HG02943 (cell line): Measurements from ENCODE around the gene ZNHIT1.
"Not testable (repeated sequence)": the region's sequence is repeated elsewhere in the genome, so short reads cannot be mapped to it uniquely, and the experiment has no call there.

Source experiments
- ATAC-seq: cut with Tn5 transposase; IDR thresholded peaks from one replicate; pipeline ENCODE4 v1.9.1; 2021; ENCODE audit warnings: mild to moderate bottlenecking, low read depth, moderate library complexity; ENCODE audit not compliant: unreplicated experiment

ZNHIT1 gene

DNA sequence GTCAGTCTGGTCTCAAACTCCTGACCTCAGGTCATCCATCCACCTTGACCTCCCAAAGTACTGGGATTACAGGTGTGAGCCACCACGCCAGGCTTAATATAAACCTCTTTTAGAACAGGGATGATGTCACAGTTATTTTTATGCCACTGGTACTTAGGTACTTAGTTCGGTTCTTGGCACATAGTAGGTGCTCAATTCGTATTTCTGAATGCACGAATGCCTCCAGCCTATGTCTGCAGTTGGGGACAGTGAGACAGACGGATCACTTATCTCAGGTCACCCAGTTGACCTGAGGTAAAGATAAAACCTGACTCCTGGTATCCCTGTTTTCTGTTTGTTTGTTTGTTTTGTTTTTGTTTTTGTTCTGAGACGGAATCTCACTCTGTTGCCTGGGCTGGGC is 31.8 kb upstream of the ZNHIT1 start:
- no peak for ATAC-seq

DNA sequence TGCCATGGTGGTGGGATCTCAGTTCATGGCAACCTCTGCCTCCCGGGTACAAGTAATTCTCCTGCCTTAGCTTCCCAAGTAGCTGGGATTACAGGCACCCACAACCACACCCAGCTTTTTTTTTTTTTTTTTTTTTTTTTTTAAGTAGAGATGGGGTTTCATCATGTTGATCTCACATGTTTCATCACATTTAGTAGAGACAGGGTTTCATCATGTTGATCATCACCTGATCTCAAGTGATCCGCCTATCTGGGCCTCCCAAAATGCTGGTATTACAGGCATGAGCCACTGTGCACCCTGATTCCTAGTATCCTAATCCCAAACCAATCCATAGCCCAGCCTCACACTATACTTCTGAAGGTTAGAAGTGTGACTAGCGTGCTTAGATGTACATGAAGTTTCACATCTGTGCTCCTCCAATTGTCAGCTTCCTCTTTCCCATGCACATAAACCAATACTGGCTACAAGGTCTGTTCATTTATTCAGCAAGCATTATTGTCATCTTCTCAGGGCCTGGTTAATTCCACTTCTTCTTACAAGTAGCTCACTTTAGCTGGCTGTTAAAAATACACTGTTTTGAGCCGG is 31.0 kb upstream of the ZNHIT1 start:
- no peak for ATAC-seq

DNA sequence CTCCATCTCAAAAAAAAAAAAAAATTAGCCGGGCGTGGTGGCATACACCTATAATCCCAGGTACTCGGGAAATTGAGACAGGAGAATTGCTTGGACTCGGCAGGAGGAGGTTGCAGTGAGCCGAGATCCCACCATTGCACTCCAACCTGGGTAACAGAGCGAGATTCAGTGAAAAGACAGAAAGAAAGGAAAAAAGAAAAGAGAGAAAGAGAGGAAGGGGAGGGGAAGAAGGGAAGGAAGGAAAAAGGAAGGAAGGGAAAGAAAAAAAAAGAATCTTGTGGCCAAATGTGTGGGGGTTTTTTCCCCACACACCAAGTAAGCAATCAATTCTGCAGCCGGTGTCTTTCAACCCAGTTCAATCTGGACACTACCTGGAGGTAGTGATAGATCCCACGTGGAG is 28.9 kb upstream of the ZNHIT1 start:
- no peak for ATAC-seq

DNA sequence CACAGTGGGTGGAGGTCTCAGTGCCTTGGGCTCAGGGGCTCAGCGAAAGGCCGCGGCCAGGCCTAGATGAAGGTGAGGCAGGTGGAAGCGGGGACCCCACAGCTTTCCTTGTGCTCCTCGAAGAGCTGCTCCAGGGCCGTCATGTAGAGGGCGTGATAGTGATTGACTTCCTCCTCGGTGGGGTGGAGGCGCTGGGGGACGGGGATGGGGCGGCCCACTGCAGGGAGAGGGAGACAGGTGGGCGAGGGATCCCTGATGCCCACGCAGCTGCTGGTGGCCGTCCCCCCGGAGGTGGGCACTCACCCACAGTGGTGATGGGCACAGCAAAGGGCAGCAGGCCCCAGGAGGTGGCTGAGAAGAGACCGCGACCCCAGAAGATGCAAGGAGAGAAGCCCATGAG is 22.1 kb upstream of the ZNHIT1 start:
- no peak for ATAC-seq

DNA sequence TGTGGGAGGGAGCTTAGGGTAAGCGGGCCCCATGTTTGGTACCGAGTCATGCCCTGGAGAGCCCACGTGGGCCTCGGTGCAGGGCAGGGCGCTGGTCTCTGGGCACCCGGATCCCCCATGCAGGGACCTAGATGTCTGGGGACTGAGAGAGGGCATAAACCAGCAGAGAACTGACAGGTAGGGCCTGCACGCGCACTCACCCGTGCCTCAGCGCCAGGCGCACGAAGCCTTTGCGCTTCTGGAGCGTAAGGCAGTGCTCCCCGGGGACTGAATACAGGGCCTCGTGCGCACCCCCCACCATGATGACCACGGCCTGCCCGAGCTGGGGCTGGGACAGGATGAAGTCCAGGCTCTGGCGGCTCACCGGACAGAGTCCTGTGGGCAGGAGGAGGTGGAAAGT is 20.0 kb upstream of the ZNHIT1 start:
- ATAC-seq = no peak

DNA sequence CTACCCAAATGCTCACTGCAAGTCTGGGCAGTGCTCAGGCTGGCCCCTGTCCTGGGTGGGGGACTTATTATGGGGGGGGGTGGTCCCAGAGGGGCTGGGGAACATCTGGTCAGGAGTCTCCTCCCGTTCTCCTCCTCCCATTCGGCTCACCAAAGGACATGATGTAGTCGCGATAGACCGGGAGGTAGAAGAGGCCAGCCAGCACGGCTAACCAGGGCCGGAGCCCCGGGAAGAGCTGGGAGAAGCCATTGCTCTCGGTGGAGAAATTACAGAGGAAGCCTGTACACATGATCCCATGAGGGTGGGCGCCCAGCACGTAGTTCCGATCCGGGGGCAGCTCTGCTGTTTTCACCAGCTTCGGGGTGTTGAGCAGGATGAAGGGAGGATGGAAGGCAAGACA is 19.5 kb upstream of the ZNHIT1 start:
- no peak for ATAC-seq

DNA sequence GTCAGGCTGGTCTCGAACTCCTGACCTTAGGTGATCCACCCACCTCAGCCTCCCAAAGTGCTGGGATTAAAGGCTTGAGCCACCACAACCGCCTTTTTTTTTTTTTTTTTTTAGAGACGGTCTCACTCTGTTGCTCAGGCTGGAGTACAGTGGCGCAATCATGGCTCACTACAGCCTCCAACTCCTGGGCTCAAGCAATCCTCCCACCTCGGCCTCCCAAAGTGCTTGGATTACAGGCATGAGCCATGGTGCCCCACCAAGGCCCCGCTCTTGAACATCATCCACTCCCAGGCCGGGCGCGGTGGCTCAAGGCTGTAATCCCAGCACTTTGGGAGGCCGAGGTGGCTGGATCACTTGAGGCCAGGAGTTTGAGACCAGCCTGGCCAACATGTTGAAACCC is 18.4 kb upstream of the ZNHIT1 start:
- ATAC-seq = not testable (repeated sequence)

DNA sequence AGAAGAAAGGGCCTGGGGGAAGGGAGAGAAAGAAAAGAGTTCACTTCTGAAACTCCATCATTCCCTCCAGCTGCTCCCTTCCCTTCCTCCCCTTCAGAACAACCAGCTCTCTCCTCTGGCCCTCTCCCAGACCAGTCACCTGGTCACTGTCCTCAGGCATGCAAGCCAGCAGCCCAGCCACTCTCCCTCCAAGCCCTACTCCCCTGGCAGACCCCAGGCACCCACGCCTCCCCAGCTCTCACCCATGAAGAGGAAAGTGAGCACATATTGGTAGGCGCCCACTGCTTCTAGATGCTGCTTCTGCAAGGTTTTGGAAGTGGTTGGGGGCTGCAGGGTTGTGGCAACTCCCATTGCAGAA is 17.5 kb upstream of the ZNHIT1 start:
- no peak for ATAC-seq

DNA sequence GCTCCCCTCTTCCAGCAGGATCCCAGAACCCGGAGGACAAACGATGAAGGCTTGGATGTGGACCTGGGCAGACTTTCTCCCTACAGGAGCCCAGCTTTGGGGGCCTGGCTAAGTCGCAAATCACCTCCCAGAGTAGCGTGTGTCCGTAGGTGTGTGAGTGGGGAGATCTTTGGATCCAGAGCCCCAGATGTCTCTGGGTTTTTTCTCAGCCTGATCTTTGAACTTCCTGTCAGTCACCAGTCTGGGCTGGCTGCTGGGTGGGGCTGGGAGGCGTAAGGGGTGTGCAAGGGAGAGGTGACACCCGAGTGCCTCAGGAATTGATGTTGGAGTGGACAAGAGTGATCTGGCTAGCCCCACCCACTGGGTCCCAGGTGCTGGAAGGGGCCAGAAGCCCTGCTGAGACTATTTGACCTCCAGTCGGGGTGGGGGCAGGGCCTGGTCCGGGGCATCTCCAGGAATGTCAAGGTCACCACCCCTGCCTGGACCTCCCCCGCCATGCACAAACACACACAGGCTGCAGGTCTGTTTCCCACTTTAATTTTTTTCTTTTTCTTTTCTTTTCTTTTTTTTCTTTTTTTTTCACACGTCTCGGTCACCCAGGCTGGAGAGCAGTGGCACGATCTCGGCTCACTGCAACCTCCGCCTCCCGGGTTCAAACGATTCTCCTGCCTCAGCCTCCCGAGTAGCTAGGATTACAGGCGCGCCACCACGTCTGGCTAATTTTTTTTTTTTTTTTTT is 16.9 kb upstream of the ZNHIT1 start, which contains the start of gene MOGAT3:
MOGAT3 (minus strand) TSS at position 175 of the 738 bp plus-strand sequence. CDS start 182 bp downstream, outside the sequence.
- ATAC-seq = no peak

DNA sequence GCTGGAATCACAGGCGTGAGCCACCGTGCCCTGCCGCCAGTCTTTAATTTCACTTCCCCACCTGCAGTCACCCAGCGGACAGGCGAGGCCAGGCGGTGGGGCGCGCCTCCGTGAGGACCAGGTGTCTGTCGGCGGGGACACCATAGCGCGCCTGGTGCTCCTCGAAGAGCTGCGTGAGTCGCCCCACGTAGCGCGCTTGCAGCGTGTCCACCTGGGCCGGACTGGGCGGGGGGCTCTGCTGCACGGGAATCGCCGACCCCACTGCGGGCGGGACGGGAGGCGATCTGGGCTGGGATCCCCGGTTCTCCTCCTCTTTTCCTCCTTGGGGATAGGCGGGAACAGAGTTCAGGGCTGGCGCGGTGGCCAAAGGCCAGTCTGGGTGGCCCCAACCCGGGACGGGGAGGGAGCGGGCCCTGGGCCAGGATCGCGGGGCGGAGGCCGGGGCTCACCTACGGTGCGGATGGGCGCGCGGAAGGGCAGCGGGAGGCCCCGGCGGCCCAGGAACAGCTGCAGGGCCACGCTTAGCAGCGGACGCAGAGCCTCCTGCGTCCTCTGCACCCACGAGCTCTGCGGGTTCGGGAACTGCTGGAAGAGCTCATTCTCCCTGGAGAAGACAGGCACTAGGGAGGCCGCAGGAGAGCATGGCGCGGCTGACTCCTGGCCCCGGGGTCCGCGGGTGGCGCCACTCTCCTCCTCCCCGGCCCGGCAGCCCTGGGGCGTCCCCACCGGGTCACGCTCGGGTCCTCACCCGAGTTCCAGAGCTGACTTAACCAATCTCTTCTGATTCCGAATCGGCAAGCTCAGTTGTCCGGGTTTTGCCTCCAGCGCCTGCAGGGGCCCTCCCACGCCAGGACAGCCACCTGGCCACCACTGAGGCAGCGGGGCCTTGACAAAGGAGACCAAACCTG is 16.0 kb upstream of the ZNHIT1 start:
- no peak for ATAC-seq

DNA sequence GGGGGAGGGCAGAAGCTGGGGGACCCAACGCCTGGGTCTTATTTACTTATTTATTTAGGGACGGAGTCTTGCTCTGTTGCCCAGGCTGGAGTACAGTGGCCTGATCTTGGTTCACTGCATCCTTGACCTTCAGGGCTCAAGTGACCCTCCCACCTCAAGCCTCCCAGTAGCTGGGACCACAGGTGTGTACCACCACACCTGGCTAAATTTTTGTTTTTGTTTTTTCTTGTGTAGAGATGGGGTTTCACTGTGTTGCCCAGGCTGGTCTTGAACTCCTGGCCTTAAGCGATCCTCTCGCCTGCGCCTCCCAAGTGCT is 15.4 kb upstream of the ZNHIT1 start:
- ATAC-seq = no peak

DNA sequence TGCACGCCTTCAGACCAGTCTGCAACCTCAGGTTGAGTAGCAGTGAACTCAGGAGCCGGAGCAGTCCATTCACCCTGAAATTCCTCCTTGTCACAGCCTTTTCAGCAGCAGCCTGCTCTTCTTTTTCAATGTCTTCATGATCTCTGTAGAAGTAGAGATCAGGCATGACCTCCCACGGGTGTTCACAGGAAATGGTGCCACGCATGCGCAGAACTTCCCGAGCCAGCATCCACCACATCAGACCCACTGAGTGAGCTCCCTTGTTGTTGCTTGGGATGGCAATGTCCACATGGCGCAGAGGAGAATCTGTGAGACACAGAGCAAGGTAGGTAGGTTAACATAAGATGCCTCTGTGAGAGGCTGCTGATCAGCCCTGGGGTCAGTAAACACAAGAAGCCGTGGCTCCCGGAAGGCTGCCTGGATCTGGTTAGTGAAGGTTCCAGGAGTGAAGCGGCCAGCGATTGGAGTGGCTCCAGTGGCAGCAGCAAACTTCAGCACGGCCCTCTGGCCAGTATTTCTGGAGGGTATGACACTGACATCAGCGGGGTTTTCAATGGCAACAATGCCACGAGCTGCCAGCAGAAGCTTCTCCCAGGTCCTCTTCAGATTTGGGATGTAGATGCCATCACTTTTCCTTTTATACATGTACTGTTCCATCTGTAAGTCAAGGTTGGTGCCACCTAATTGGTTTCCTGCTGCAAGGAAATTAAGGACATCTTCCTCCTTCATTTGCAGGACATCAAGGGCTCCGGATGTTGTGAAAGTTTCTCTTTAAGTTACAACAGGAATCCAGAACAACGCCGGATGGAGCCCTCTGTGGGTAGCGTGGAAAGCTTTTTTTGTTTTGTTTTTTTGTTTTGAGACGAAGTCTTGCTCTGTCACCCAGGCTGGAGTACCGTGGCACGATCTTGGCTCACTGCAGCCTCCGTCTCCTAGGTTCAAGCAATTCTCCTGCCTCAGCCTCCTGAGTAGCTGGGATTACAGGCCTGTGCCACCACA is 13.9 kb upstream of the ZNHIT1 start:
- not testable (repeated sequence) for ATAC-seq

DNA sequence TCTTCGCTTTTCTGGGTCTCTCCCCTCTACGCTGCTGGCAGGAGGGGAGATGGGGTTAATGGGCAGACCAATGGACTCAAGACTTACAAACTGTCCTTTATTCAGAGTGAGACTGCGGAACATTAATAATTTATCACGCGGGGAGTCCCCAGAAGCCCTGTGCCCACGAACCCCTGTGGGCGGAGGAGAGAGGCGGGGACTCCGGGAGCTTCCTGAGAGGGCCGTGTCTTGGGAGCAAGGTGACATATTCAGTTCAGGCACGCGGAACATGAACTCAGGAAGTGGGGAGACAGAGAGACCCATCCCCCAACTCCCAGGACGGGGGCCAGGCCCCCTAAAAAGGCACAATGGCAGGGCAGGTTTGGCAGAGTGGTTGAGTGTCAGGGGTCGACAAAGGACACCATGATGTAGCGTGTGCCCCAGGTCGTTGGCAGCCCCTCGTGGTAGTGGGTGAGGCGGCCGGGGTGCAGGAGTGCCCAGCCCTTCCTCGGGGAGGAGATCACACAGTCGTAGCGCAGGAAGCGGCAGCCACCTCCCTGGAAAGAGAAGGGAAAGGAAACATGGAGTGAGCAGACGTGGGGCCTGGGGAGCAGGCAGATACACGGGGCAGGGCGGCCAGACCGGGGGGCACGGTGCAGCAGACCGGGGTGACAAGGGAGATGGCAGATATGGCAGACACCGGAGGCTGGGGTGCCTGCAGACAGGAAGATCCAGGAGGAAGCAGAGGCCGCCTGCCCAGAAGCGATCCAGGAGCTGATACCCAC is 11.9 kb upstream of the ZNHIT1 start:
- ATAC-seq = no peak

DNA sequence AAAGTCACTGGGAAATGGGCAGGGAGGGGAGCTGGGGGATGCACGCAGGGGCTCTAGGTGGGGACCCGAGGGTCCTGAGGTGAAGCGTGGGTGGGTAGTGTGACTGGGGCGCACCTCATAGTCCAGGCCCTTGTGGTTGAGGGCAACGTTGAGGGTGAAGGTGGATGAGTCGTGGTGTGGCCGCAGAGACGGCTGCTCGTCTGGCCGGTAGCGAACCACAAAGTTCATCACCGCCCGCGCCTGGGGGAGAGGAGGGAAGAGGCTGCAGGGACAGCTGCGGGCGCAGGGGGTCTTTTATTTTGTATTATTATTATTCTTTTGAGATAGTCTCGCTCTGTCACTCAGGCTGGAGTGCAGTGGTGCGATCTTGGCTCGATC is 11.3 kb upstream of the ZNHIT1 start:
- ATAC-seq = no peak

DNA sequence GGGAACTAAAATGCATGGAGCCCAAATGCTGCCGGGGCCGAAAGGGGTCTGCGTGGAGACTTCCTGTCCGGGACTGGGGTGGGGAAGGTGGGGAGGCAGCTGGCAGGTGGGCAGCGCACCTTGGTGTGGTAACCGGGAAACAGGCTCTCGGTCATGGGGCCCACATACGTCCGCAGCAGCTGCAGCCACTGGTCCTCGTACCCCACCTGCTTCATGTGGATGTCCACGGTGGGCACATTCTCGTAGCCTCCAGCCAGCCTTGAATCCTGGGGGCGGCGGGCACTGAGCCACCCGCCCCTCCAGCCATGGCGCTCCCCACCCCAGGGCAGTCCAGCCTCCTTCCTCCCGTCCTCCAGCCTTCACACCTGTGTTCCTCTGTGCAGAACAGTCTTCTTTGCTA is 10.5 kb upstream of the ZNHIT1 start:
- no peak for ATAC-seq

DNA sequence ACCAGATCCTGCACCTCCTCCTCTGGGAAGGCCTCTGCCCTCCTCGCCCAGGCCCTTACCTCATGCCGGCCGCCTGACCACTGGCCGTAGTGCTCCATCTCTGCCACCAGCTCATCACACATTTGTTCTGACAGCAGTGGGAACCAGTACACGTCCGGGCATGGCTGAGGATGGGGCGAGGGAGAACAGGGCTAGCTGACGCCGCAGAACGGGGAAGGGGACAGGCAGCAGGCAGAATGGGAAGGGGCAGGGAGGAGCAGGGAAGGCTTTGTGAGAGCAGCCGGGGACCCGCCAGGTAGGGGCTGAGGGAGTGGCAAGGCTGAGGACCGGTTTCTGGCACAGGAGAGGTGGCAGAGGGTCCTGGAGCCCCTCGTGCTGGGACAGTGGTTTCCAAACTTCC is 9.2 kb upstream of the ZNHIT1 start:
- ATAC-seq = no peak

DNA sequence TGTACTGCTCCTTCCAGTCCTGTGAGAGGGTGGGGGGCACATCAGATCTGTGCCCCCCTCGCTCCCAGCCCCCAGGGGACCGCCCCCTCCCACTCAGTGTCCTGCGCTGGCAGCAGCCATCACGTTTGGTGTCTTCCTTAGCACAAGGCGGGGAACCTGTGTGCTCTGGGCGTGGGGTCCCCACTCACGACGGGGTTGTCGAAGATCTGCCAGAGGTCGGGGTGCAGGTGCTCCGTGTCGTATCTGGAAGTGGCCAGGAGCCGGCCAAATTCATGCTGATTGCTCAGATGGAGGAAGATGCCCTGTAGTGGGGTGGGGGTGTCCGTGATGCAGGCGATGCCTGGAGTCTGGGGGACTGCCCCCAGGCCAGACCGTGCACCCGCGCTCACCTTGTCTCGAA is 7.8 kb upstream of the ZNHIT1 start:
- ATAC-seq = no peak

DNA sequence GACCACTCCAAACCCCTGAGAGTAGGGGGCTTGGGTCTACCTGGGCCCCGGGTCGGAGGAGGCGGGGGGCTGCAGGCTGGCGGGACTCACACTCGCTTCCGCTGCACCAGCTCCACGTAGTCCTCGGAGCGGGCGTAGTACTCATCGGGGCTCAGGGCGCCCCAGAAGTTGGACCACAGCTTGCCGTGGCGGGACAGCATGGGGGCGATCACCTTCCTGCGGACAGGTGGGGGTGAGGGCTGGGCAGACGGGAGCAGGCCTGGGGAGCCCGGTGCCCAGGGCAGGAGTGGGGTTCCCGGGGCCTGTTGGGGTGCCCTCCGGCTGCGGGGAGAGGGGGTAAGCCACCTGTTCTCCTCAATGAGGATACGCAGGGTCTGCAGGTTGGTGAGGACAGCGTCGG is 6.5 kb upstream of the ZNHIT1 start:
- ATAC-seq = no peak

DNA sequence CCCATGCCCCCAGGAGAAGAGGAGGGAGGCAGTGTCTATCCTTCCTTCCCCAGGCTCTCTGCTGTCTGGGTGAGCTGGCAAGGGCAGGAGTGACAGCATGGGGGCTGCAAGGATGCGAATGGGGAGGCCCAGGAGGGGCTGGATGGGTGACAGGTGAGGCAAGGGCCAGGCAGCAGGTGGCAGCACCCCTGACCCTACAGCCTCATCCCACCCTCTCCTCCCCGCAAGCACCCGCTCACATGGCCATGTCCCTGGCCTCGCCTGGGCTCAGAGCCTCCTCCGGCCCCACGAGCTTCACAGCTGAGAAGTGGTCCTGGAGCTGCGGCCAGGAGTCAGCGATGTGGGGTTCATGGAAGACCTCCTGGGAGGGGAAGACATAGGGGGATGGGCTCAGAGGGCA is 6.0 kb upstream of the ZNHIT1 start:
- ATAC-seq = no peak
